Heart left ventricle (tissue), 13 donors: ENCODE data around the gene CSTF3.

ENCODE experiments used
- POLR2A ChIP-seq, 2 donors: fragments of 450-650 bp; IDR thresholded peaks; one replicate each; pipeline ENCODE4 v1.6.1; 2017; ENCODE audit warnings: antibody characterized with exemption in 2 of 2, mild to moderate bottlenecking in 2 of 2, moderate library complexity in 2 of 2
- TF ChIP-seq, protein P1 (sequence below), 12 donors: fragments of 200-600 bp; sonication (generic) in 4 of 12; IDR thresholded peaks; one replicate each; pipeline versions ENCODE4 v1.5.0 to v1.8.0; 2018 to 2022; ENCODE audit warnings: antibody characterized with exemption in 12 of 12, mild to moderate bottlenecking in 5 of 12
- donor health status: ischemic (EF 13 %, LVEDD 7.1; RV severe dilation, severe dysfunction).
- donor health status: DM: no; HTN: yes; CAD: no.
- donor health status: DM: no; HTN: no; CAD: no.
- donor health status: ischemic (EF 25% LVEDD 6.9; RV normal size, moderate dysfunction).
- donor health status: ischemic (EF 25% LVEDD 5.7; RV mildly dilated, moderate dysfunction).
- donor health status: ischemic (EF 35%, LVEDD 5.7; RV mildly dilated, moderate dysfunction).
- donor health status: nonischemic (EF 11% LVEDD 7.7; RV severe dilation, severe dysfunction).
- donor health status: DM: yes; HTN: yes; CAD: no.
- donor health status: PGD.
- donor health status: ischemic (EF 29% LVEDD 5.4; RV normal size, mild dysfunction).
- donor health status: nonischemic (EF 23%, LVEDD 6.1; RV moderate dilation, normal function).

DNA sequence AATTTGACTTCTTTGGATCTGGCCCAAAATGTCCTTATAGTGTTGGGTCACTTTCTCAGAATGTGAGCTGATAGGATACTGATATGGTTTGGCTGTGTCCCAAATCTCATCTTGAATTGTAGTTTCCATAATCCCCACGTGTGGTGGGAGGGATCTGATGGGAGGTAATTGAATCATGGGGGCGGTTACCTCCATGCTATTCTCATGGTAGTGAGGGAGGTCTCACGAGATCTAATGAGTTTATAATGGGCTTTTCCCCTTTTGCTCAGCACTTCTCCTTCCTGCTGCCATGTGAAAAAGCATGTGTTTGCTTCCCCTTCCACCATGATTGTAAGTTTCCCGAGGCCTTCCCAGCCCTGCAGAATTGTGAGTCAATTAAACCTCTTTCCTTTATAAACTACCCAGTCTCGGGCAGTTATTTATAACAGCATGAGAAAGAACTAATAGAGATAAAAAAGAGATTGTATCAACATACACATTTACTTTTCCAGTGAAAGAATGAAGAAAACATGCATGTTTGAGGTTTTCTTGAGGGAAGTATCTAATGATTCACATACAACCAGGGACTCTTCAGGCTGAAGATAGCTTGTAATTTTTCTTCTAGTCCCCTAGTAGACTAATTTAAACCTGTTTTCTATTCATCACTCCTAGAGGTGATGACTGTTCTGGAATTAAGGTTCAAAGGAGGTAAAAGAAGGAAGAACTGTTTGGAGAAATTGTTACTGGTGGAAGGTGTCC lies 17.3 kb upstream of the CSTF3 start:
- TF ChIP-seq, protein P1, sequence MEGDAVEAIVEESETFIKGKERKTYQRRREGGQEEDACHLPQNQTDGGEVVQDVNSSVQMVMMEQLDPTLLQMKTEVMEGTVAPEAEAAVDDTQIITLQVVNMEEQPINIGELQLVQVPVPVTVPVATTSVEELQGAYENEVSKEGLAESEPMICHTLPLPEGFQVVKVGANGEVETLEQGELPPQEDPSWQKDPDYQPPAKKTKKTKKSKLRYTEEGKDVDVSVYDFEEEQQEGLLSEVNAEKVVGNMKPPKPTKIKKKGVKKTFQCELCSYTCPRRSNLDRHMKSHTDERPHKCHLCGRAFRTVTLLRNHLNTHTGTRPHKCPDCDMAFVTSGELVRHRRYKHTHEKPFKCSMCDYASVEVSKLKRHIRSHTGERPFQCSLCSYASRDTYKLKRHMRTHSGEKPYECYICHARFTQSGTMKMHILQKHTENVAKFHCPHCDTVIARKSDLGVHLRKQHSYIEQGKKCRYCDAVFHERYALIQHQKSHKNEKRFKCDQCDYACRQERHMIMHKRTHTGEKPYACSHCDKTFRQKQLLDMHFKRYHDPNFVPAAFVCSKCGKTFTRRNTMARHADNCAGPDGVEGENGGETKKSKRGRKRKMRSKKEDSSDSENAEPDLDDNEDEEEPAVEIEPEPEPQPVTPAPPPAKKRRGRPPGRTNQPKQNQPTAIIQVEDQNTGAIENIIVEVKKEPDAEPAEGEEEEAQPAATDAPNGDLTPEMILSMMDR (IDR thresholded peaks at IDR 0.05): no peak
- TF ChIP-seq POLR2A (IDR thresholded peaks at IDR 0.05): no peak
